Cardiac fibroblast (primary cell): Measurements from ENCODE around the gene LFNG.

Source experiments
- DNase-seq, 2 donors: peaks; one replicate each; pipeline versions ENCODE4 v3.0.0 to v3.0.0-alpha.2; 2010; ENCODE audit warnings: low read depth in 2 of 2
- H3K4me3 ChIP-seq, 2 donors: replicated peaks in 1 of 2; 1 replicate in 1 of 2; 2 replicates in 1 of 2; pipeline ENCODE4 v1.5.1; 2011; ENCODE audit warnings: low read depth in 2 of 2, low read length in 2 of 2, mild to moderate bottlenecking in 2 of 2, moderate library complexity in 1 of 2
- CTCF ChIP-seq: IDR thresholded peaks from one replicate; pipeline ENCODE4 v1.5.1; 2011; ENCODE audit warnings: low read depth, mild to moderate bottlenecking, low read length, inconsistent platforms

The LFNG gene

GRCh38 chr7:2575046-2575732 lies 55.6 kb downstream of the LFNG start:
- no peak for TF ChIP-seq CTCF
- H3K4me3 ChIP-seq: no peak overlapping the region
- DNase-seq: no peak

GRCh38 chr7:2575733-2576340 lies 56.3 kb downstream of the LFNG start:
- no peak for TF ChIP-seq CTCF
- peak in 1 of 2 donors; percentile 11 for DNase-seq
- no peak overlapping the region for H3K4me3 ChIP-seq

GRCh38 chr7:2576742-2577491 lies 57.3 kb downstream of the LFNG start:
- H3K4me3 ChIP-seq: no peak overlapping the region
- TF ChIP-seq CTCF: no peak
- no peak for DNase-seq
